SK-N-SH treated with all-trans-retinoic acid at 6 μM for 48 hours (cell line): Measurements from ENCODE around the gene SGTA.

Experiments used
- ARNTL ChIP-seq: fragments of 450-650 bp; formaldehyde crosslinking; IDR thresholded peaks from 2 replicates; pipeline ENCODE4 v1.5.0; 2020; ENCODE audit warnings: low read depth, mild to moderate bottlenecking, moderate library complexity, borderline replicate concordance
- BACH2 ChIP-seq: fragments of 250-450 bp; sonication (Bioruptor Pico); IDR thresholded peaks from 2 replicates; pipeline ENCODE4 v1.9.0; 2021; ENCODE audit warnings: mild to moderate bottlenecking, borderline replicate concordance
- POU6F1 ChIP-seq: fragments of 250-450 bp; sonication (Bioruptor Pico); IDR thresholded peaks from 2 replicates; pipeline ENCODE4 v1.8.0; 2021; ENCODE audit warnings: low read depth, mild to moderate bottlenecking, moderate library complexity, borderline replicate concordance
- ZC3H10 ChIP-seq: fragments of 250-450 bp; sonication (Bioruptor Pico); IDR thresholded peaks from 2 replicates; pipeline ENCODE4 v1.5.1; 2021; ENCODE audit warnings: mild to moderate bottlenecking, moderate library complexity

- TF ChIP-seq BACH2 (CRISPR knock-in tag) (no peak), ZC3H10 (CRISPR knock-in tag) (no peak), POU6F1 (CRISPR knock-in tag) (no peak), ARNTL (CRISPR knock-in tag) (no peak)
Observed at GRCh38 chr19:2724148-2724557, 58.9 kb downstream of the SGTA start.
